NAMALWA (cell line): ENCODE data around the gene ATXN7L1.
A peak's percentile ranks its signal among the peaks of the same experiment; 100 is the strongest.
"Not testable (repeated sequence)": the region's sequence is repeated elsewhere in the genome, so short reads cannot be mapped to it uniquely, and the experiment has no call there.

Source experiments
- DNase-seq: peaks from one replicate; pipeline ENCODE4 v3.0.0-alpha.2; 2015; ENCODE audit warnings: low spot score

ATXN7L1 gene

DNA sequence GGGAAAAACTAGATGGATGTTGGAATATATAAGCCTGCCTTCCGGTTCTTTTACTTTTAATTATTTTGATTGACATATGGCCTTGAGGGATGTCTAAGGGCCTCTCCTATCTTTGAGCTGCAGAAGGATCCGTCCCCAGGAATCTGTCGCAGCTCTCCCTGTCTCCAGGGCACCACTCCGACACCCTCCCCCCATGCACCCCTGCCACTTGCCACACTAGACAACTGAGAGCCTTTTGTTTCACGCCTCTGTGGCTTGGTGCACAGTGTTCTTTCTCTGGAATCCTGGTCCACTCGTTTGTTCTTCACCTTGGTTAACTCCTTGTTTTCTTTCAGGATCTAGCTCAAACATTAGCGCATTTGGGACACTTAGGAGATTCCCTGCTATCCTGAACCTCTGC is 171.0 kb downstream of the ATXN7L1 start:
- DNase-seq = no peak

DNA sequence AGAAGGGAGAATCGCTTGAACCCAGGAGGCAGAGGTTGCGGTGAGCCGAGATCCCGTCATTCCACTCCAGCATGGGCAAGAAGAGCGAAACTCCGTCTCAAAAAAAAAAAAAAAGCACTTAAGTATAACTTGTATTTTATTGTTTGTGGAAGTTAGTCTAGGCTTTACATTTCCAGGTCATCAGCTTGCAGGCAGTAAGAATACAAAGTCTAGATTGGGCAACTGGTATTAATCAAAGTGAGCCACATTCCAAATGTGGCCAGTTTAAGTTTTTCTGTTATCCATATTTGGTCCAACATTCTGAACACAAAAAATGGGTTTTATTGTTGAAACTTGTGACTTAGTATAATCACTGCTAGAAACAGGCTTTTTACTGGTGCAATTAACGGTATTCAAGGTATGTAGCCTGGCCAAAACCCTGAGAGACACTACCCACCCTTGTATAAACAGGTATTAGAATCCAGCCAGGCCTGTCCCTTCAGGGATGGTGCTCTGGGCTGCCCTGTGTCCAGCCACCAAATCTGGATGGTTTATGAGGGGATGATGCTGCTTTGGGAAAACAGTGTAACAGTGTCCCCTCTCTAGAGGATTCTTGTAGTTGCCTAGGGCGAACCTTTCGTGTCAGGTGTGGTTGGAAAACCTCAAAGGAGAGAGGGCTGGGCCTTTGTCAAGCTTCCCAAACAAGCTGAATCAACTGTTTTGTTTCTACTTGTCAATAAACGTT is 173.0 kb downstream of the ATXN7L1 start:
- DNase-seq = no peak

DNA sequence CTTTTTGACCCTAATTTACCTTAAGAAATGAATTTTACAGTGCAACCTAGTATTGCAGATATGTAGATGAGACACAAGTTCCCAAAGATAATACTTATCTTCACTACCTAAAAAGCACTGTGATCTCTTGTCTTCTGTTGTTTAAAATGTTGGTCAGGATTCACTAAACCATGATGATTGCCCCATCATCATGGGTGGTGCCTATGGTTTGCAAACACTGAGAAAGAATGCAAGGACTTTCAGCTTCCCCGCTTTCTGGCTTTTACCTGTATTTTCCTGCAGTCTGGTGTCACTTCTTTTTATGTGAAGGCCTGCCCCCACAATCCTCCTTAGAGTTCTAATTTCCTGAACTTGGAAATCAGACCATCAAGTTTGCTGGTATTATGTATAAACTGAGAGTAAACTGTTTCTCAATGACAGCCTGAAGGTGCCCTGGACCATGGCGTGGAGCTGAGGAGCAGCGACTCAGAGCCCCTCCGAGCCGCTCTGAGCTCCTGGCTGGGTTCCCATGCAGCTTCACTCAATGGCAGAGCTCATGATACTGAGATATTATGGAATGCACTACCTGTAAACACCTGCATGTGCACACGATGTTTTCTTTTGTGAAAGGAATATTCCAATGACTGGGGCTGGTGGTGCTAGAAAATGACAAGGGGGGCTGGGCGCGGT is 176.7 kb downstream of the ATXN7L1 start:
- DNase-seq = no peak

DNA sequence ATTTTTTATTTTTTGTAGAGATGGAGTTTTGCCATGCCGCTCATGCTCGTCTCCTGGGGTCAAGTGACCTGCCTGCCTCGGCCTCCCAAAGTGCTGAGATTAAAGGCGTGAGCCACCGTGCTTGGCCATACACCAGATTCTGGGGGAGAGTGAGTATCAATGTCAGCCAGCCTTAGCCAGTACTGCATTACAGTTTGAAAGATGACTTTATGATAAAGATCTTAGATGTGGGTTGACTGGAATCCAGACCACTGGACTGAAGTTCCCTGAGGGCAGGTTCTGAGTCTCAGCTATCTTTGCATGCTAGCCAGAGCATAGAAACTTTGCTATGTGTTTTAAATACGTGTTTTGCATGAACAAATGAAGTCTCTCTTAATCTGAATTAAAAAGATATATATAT is 177.9 kb downstream of the ATXN7L1 start:
- DNase-seq = no peak

DNA sequence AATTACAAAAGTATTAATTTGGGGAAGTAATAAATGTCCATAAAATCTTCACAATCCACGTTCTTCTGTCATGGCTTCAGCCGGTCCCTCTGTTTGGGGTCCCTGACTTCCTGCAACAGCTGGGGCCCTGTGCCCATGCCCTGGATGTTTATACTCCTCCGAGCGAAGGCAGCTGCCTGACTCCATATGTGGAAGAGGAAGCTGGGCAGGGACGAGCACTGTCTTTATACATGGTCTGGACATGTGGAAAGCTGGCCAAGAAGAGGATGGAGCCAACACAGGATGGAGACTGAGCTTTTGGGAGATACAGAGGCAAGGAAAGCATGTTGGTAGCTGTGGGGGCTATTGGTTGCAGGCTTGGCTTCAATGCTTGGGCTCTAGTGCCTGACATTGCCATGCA is 178.6 kb downstream of the ATXN7L1 start:
- DNase-seq = no peak

DNA sequence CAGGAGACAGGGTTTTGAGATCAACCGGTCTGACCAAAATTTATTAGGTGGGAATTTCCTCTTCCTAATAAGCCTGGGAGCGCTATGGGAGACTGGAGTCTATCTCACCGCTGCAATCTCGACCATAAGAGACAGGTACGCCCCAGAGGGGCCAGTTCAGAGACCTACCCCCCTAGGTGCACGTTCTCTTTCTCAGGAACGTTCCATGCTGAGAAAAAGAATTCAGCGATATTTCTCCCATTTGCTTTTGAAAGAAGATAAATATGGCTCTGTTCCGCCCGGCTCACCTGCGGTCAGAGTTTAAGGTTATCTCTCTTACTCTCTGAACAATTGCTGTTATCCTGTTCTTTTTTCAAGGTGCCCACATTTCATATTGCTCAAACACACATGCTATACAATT is 179.2 kb downstream of the ATXN7L1 start:
- DNase-seq = not testable (repeated sequence)

DNA sequence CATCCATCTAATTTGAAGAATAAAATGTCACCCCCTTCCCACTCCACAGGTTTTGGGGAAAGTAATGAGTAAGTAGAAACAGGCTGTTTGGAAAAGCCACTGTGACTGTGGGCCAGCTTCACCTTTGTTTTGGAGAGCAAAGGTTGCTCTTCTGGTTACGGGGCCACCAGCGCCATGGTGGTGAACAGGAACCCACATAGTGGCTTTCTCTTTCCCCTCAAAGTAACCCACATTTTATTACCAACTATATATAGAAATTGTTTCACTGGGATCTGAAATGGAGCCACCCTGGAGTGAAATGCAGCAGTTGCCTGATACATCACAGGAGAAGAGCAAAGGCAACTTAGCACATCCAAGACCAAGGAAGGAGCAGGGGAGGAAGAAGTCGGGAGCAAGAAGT is 182.8 kb downstream of the ATXN7L1 start:
- DNase-seq = no peak

DNA sequence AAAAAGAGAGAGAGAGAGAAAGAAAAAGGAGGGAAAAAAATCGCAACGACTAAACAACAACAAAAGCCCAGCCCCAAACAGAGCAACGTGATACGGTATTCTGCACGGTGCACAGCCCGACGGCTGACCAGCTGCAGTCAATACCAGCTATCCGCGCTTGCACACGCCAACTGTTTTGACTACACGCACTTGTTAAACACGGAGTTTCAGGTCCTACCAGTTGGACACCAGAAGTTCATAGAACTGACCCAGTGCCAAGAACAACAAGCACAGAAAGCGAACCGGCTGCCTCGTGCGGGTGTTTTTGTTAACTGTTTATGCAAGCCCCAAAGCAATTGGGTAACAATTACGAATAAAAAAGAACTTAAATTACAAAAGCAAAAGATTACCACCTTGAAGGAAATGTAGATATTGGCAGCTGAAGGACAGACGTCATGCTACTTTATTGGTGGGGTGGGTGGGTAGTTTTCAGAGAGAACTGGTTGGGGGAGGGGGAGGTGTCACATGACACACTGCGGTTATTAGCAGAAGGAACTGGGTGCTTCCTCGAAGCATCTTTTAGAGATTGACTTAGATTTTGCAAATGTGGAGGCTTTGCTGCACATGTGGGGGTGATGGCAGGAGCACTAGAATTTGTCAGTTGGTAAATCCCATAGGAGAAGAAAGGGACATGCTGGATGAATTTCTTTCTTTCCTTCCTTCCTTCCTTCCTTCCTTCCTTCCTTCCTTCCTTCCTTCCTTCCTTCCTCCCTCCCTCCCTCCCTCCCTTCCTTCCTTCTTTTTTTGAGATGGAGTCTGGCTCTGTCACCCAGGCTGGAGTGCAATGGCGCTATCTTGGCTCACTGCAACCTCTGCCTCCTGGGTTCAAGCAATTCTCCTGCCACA is 184.5 kb downstream of the ATXN7L1 start:
- DNase-seq = no peak

DNA sequence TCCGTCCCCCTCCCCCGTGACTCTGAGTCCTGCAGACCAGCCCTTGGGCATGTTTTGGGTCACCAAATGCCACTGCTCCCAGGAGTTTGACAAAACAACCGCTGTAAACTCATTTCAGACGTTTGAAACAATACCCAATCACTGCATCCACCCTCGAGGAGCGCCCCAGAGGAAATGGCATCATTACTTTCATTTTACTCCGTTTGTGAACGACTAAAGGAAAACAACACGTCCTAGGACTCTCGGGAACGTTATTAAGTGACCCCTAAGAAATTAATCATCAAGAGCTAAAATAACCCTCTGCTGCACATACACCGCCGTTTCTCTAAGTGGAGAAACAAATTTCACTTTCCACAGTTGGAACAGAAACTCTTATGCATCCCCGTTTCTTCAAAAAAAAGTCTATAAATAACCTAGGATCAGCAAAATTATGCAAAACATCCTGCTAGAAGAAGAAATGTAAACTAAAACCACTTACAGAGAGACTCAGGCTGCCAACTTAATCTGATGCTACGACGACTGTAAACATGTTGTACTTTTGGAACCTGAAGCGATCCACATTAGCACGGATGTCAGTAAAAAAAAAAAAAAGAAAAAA is 185.2 kb downstream of the ATXN7L1 start:
- DNase-seq = no peak

DNA sequence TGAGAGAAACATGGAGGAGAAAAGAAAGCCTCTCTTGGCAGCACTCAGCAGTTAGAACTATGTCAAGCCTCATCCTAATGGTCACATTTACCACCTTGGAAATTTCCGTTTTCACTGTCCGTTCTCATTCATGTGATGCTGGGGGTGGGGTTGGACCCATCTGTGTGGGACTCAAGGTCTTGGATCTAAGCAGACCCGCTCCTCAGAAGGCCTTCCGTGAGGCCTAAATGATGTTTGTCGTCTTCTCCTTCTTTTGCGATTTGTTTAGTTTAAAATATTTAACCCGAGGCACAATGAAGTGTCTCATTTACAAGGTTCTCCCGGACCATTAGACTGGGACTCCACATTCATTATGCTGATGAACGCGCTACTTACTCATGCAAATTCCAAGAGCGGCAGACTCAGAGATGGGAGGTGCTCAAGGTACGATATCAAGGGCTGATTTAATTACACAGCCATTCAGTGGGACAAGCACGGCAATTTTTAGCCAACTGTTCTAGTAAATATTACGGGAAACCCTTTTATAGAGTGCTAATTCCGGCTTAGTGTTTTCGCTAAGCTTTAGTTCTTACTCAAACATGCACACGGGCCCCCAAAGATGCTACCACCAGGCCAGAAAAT is 186.0 kb downstream of the ATXN7L1 start:
- no peak for DNase-seq

DNA sequence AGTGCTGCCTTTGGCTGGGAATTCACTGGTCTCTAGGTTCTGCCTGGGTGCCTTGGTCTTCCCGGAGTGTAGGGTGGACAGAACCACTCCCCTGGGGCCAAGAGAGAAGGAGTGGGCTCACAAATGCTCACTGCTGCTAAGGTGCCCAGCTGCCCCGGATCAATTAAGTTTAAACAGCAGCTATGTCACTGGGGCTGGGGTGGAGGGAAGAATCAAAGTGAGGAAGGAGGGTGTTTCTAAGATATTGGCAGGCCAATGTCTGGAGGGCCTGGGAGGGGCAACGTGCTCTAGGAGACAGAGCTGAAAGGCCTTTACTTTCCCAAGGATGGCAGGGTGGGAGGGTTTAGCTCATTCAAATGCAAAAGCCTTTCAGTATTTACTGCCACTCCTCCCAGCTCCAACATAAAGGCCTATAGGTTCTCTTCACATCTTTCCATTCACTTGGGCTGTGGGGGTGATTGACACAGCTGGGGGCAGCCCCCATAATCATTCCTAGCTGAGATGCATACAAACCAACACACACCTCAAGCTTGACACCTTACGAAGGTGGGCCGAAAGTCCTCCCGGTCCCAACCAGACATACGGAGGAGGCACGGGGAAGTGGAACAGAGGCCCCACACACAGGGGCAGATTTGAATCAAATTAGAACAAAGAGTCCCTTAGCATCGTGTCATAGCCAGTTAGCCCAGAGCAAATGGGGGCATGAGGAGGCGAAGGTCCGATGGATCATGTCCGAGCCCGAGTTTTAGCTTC is 187.2 kb downstream of the ATXN7L1 start:
- no peak for DNase-seq

DNA sequence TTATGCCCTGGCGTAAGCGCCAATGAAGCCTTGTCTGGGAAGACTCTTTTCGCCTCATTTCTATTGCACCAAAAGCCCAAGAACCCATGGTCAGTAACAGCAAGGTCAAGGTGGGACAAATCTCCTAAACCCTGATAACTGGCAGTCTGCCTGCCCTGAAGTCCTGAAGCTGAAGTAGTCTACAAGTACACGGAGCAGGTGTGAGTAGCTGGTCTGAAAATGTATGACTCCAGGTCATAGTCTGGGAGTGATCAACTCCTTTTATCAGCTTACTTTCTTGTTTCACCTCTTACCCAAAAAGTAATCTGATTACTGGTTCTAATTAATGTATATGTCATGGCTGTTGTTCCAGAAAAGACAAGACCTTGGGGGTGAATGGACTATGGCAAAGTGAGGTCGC is 187.8 kb downstream of the ATXN7L1 start:
- DNase-seq = no peak

DNA sequence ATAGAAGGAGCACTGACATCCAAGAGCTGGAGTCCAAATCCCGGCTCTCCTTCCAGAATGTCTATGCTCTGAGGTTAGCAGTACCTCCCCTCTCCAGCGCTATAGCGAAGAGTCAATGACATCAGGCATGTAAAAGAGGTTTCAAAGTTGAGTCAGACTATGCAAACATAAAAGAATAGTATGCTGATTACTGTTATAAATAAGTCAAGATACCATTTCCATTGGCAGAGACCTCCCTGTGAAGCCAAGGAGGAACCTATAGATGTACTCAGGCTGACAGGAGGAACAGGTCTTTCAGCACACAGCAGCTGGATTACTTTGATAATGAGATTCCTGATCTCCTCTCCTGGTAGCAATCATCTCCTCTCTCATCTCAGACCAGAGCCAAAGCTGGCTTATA is 191.2 kb downstream of the ATXN7L1 start:
- no peak for DNase-seq

DNA sequence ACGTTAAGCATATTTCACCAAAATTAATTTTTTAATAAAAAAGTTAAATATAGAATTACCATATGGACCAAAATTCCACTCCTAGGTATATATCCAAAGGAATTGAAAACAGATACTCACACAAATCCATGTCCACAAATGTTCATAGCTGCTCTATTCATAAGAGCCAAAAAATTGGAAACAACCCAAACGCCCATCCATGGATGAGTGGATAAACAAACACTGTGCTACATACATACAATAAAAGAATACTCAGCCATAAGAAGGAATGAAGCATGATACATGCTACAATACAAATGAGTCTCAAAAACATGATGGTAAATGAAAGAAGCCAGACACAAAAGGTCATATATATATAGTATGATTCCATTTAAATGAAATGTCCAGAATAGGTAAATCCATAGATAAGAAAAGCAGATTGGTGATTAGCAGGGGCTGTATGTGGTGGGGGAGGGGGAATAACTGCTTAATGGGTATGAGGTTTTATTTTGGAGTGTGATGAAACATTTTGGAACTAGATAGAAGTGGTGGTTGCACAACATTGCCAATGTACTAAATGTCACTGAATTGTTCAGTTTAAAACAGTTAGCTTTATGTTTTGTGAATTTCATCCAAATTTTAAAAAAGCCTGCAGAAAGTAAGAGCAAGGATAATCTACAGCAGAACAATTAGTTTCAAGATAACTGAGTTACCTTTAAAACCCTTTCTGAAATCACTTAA is 193.9 kb downstream of the ATXN7L1 start:
- DNase-seq = no peak

DNA sequence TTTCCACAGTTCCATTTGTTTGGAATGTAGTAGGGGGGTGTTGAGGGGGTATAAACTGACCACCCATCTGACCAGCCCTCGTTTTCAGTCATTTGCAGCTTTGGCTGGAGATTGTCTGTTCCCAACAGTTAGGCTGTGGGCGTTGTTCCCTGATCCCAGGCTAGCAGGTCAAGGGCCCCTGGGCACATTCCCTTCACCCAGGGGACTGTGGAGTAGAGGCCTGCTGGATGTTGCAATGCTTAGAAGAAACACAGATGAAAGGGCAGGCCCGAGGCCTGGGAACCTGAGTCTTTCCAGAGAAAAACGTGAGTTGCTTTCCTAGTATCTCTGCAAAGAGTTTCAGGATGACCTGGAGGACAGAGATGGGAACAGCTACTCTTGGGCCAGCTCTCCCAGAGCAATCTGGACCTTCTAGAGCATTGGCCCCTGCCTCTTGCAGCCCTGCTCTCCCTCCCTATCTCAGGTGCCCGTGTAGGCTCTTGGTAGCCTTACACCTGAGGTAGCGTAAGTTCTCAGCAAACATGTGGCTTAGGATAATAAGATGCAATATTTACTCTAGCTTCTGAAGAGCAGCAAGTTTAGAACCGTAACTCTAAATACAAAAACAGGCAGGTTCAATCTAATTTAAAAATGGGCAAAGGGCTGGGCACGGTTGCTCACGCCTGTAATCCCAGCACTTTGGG is 195.8 kb downstream of the ATXN7L1 start:
- no peak for DNase-seq

DNA sequence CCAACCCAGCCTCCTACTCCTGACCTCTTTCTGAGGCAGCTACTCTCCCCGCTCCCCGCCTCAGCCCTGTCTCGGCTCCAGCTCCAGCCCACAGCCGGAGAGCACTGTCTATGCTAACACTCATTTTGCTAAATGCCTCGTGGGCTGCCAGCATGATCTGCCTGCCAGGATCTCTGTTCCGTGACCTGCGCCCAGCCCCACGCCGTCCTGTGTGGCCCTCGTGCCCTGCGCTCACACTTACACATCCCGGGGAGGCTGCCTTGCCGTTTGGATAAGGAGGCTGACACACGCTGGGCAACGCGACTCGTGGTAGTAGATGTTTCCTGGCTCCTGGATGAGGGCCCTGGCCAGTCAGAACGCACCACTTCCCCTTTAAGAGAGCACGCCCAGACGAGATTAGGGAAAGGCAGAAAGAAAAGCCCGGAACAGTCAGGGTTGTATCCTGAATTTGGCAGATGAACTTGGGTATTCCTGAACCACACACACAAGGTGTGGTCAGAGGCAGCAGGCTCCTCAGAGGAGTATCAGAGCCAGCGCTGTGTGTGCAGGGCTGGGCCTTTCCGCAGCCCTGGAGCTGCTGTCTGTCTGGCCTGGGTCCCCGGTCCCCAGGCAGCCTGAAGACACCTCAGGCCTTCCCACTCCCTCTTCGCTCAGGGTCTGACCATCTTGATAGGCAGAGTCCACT is 197.4 kb downstream of the ATXN7L1 start:
- DNase-seq = no peak

DNA sequence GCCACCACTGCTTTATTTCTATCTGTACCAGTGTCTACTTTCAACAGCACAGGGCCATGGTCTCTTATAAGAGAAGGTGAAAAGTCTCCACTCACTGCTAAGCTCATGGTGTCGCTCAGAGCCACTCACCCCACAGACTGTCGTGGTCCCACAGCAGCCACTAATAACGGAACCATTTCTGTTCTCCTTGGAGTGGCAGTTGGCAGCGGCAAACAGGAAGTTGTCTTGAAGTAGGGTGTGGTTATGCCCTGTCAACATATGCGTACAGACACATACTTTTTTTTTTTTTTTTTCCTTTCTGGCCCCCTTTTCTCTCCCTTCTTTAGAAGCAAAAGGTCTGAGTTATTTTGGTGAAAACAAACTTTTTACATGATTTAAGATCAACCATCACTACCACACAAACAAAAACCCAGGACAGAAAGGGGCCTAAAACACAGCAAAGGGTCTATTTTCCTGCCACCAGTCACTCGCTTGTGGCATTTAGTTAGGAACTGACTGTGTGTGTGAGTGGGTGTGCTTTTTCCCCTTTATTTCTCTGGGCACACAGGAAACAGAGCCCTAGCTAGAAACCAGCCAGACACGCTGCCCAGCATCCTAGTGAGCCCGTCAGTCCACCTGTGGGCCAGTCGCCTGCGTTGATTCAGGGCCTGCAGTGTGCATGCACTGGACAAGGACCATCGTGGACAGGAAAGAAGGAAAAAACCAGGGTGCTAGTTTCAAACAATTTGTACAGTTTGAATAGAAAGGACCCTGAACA is 198.4 kb downstream of the ATXN7L1 start:
- peak; percentile 46 for DNase-seq

DNA sequence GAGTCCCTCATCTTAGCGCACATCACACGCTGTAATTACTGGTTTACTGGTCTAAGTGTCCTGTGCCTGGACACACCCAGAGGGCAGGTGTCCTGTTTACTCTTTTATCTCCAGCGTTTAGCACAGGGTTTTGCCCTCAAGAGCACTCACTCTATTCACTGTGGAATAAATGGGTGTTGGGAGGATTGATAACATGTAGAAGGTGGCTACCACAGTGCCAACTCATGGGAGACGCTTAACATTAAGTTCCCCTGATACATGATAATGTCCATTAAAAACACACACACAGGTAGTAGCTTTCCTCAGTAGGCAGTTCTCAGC is 199.0 kb downstream of the ATXN7L1 start:
- no peak for DNase-seq

DNA sequence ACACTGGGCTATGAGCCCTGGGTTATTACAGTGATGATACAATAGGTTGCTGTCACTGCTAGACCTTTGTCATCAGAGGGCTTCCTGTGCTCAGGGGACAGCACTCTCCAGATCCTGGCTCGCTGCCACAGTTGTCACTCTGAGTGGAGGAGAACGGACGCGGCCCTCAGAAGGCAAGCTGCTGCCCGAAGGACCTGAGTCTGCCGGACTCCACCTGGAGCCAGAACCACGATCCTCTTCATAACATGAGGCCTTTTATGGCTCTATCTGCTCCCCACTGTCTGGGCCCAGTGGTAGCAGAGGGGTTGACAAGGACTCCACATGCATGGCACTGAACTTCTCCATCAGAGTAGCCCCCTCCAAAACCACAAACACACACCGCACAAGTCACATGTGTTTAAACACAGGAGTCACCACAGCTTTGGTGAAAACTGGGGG is 200.4 kb downstream of the ATXN7L1 start:
- no peak for DNase-seq
